ENCODE results near the gene IQCE. TPM values are rescaled to one million over a fixed set of nuclear protein-coding genes. Genes with fewer than 3 reads are reported as not detected.

Gene IQCE
- total RNA-seq, 1 donor from 2014 or later = 17.0 TPM

DNA sequence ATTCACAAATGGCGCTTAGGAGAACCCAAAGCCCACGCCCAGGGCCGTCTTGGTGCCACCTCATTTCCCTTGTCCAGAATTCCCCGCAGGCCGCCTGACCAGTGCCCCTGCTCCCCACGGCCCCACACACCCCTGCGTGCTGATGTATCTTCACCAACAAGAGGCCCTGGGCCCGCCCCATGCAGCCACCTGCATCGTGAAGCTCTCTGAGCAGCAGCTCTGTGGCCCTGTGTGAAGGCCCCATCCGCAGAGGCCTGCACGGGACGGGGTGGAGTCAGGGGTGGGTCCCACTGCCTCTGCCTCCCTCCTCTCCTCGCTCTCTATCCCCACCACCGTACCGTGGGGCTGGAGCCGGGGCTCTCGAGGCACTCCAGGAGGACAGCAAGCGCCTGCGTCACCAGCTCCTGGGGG is 18.1 kb upstream of the IQCE start:
- Mint-ChIP-seq H3K27ac (ENCODE audit: unreplicated experiment) (no peak overlapping the region), H3K9me3 (ENCODE audit: unreplicated experiment) (no peaks in the 10 kb centered on the region), H3K36me3 (ENCODE audit: unreplicated experiment) (peaks cover 8% of the 10 kb centered on the region), H3K4me3 (ENCODE audit: unreplicated experiment) (no peak overlapping the region), H3K4me1 (ENCODE audit: unreplicated experiment) (no peaks in the 10 kb centered on the region), H3K27me3 (ENCODE audit: unreplicated experiment) (no peaks in the 10 kb centered on the region)
- TF ChIP-seq, protein P1, sequence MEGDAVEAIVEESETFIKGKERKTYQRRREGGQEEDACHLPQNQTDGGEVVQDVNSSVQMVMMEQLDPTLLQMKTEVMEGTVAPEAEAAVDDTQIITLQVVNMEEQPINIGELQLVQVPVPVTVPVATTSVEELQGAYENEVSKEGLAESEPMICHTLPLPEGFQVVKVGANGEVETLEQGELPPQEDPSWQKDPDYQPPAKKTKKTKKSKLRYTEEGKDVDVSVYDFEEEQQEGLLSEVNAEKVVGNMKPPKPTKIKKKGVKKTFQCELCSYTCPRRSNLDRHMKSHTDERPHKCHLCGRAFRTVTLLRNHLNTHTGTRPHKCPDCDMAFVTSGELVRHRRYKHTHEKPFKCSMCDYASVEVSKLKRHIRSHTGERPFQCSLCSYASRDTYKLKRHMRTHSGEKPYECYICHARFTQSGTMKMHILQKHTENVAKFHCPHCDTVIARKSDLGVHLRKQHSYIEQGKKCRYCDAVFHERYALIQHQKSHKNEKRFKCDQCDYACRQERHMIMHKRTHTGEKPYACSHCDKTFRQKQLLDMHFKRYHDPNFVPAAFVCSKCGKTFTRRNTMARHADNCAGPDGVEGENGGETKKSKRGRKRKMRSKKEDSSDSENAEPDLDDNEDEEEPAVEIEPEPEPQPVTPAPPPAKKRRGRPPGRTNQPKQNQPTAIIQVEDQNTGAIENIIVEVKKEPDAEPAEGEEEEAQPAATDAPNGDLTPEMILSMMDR (IDR thresholded peaks at IDR 0.05) = no peak
- peak; percentile 84 for DNase-seq (ENCODE audit: extremely low spot score, unreplicated experiment)

DNA sequence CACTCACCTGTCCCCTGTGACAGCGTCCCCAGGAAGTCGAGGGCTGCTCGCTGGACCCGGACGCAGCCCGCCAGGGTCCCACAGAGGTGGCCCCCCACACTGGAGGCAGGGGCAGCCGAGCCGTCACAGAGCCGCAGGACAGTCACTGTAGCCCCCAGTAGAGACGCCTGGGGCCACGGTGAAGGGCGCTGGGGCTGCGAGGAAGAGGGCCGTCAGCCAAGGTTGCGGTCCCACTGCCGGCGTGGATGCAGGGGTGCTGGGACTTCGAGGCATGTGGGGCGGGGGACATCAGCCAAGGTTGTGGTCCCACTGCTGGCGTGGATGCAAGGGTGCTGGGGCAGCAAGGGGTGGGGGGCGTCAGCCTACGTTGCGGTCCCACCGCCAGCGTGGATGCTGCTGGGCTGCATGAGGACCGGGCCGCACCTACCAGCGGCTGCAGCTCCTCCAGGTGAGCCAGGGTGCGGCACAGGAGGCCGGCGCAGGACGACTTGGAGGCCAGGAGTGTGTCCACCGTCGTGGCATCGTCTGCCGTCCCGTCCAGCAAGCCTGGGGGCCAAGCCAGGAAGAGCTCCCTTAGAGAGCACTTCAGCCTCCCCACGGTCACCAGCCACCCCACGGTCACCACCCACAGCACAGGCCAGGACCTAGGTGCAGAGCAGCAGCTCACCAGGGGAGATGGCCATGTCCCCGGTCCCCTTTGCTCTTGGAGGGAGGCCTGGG is 17.3 kb upstream of the IQCE start:
- TF ChIP-seq, protein P1 (IDR thresholded peaks at IDR 0.05) = no peak
- no peaks in the 10 kb centered on the region for H3K9me3 Mint-ChIP-seq (ENCODE audit: unreplicated experiment)
- H3K27me3 Mint-ChIP-seq (ENCODE audit: unreplicated experiment) = no peaks in the 10 kb centered on the region
- no peak for DNase-seq (ENCODE audit: extremely low spot score, unreplicated experiment)
- no peaks in the 10 kb centered on the region for H3K4me1 Mint-ChIP-seq (ENCODE audit: unreplicated experiment)
- no peak overlapping the region for H3K4me3 Mint-ChIP-seq (ENCODE audit: unreplicated experiment)
- peaks cover 8% of the 10 kb centered on the region for H3K36me3 Mint-ChIP-seq (ENCODE audit: unreplicated experiment)
- H3K27ac Mint-ChIP-seq (ENCODE audit: unreplicated experiment) = no peak overlapping the region

DNA sequence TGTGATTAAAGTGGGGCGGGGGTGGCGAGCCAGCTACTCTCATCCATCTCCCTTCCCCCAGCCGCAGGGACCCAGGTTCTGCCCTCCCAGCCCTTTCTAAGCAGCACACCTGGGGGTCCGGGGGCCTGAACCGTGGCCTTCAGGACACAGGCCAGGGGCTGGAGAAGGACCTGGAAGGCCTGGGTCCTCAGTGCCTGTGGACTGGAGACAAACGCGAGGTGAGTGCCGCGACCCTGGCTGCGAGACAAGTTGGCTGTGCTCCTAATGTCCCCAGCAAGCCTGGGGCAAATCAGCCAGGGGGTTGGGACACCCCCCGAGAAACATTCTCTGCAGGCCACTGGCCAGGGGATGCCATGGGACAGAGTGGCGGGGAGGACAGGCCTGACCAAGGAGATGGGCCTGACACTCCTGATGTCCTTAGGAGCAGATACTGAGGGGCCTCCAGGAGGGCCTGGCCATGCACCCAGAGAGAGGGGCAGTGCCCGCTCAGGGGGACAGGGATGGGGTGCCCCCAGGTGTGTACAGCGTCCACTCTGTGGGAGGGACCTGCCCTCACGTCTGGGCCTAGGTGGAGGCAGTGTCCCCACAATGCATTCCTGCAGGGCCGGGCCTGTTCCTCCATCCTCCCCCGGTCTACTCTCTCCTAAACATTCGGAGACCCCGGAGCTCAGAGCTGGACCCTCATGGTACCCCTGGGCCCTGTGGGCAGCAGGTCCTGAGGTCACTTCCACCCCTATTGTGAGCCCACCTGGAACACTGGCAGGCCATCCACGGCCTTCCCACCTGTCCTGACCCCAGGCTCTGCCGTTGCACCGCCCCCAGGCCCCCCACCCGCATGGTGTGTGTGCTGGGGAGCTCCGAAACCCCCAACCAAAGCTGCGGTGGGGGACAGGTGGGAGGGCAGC is 16.5 kb upstream of the IQCE start:
- DNase-seq (ENCODE audit: extremely low spot score, unreplicated experiment) = no peak
- Mint-ChIP-seq H3K27ac (ENCODE audit: unreplicated experiment) (no peak overlapping the region), H3K4me1 (ENCODE audit: unreplicated experiment) (no peaks in the 10 kb centered on the region), H3K4me3 (ENCODE audit: unreplicated experiment) (no peak overlapping the region), H3K9me3 (ENCODE audit: unreplicated experiment) (no peaks in the 10 kb centered on the region), H3K36me3 (ENCODE audit: unreplicated experiment) (peaks cover 14% of the 10 kb centered on the region), H3K27me3 (ENCODE audit: unreplicated experiment) (no peaks in the 10 kb centered on the region)
- TF ChIP-seq, protein P1 (IDR thresholded peaks at IDR 0.05) = no peak

DNA sequence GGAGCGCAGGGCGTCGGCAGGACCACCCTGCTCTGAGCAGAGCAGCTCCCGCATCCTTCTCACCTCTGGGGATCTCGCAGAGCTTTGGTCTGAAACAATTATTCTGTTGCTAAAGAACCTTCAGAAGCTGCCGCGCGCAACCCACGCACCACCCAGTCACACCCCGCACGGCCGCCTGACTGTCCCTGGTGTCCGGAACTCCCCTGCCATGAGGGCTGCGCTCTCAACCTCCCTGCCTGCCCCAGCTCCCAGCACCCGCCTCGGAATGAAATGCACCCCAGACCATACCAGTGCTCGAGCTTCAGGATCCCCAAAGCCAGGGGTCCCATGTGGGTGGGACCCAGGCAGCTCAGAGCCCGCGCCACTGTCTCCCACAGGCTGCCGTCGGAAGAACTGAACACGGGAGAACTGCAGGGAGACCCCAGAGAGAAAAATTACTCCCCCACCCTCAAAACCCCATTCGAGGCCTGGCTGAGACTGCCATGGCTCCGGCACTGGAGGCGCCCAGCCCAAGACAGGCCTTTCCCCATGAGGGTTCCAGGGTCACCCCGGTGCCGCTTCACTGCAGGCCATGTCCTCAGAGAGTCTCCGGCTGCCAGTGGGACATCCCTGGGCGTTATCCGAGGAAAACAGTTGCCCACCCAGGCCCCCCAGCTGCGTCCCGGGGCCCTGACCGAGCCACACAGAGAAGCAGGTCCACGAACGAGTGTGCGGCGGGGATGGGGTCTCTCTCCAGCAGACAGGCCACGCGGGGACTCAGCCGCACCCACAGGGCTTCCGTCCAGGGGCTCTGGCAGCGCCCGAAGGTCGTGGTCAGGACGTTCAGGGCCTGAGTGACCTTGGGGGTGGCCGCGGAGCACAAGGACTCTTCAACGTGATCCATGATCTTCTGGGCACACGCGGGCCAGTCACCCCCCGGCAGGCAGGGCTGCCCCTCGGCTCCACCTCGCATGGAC is 15.6 kb upstream of the IQCE start:
- TF ChIP-seq, protein P1 (IDR thresholded peaks at IDR 0.05) = no peak
- H3K27me3 Mint-ChIP-seq (ENCODE audit: unreplicated experiment) = no peaks in the 10 kb centered on the region
- H3K4me3 Mint-ChIP-seq (ENCODE audit: unreplicated experiment) = no peak overlapping the region
- peaks cover 22% of the 10 kb centered on the region for H3K36me3 Mint-ChIP-seq (ENCODE audit: unreplicated experiment)
- no peak overlapping the region for H3K27ac Mint-ChIP-seq (ENCODE audit: unreplicated experiment)
- no peak for DNase-seq (ENCODE audit: extremely low spot score, unreplicated experiment)
- H3K4me1 Mint-ChIP-seq (ENCODE audit: unreplicated experiment) = no peaks in the 10 kb centered on the region
- no peaks in the 10 kb centered on the region for H3K9me3 Mint-ChIP-seq (ENCODE audit: unreplicated experiment)
